Measurements from ENCODE around the gene KRTAP6-3. TPM values are rescaled to one million over a fixed set of nuclear protein-coding genes. Genes with fewer than 3 reads are reported as not detected.

The KRTAP6-3 gene
- total and polyA plus RNA-seq, 2 experiments from 2014 or later, result not detected

- no peaks in the 10 kb centered on the region for H3F3A ChIP-seq (replicated peaks; ENCODE audit: low read depth)
- H3K4me3 ChIP-seq, result no peak overlapping the region
- H3K27ac Mint-ChIP-seq, result no peak overlapping the region
- TF ChIP-seq NANOG (IDR thresholded peaks at IDR 0.05; ENCODE audit: borderline replicate concordance) (no peak), CREB1 (CRISPR knock-in tag; IDR thresholded peaks at IDR 0.05; ENCODE audit: low read depth) (no peak), EZH2 (IDR thresholded peaks at IDR 0.05; ENCODE audit: low read depth, unreplicated experiment) (no peak), POLR2AphosphoS5 (IDR thresholded peaks at IDR 0.05; ENCODE audit: low read depth) (no peak), STAT1 (IDR thresholded peaks at IDR 0.05; ENCODE audit: unreplicated experiment) (no peak), JUNB (IDR thresholded peaks at IDR 0.05; ENCODE audit: unreplicated experiment) (no peak), ETS1 (IDR thresholded peaks at IDR 0.05) (no peak), ZNF331 (CRISPR knock-in tag; IDR thresholded peaks at IDR 0.05; ENCODE audit: low read depth) (no peak), ZNF114 (CRISPR knock-in tag; IDR thresholded peaks at IDR 0.05) (no peak), ZNF462 (CRISPR knock-in tag; IDR thresholded peaks at IDR 0.05) (no peak), EZH2phosphoT487 (IDR thresholded peaks at IDR 0.05; ENCODE audit: unreplicated experiment) (no peak), CTCF (conservative IDR thresholded peaks at IDR 0.05; ENCODE audit: low read depth in 2 of 2) (no peak), REST (IDR thresholded peaks at IDR 0.05; ENCODE audit: unreplicated experiment) (no peak)
- no peaks in the 10 kb centered on the region for H3K79me2 ChIP-seq (replicated peaks; ENCODE audit: insufficient read depth)
- no peak overlapping the region for H3K4me3 Mint-ChIP-seq
- no peaks in the 10 kb centered on the region for H3K27me3 ChIP-seq (ENCODE audit: insufficient read depth)
- no peak overlapping the region for H2AFZ ChIP-seq
- H3K4me1 Mint-ChIP-seq, result no peaks in the 10 kb centered on the region
- ATAC-seq (no peak), DNase-seq (ENCODE audit: low spot score) (no peak)
- H4K20me1 ChIP-seq (replicated peaks; ENCODE audit: insufficient read depth), result no peaks in the 10 kb centered on the region
- peaks cover 5% of the 10 kb centered on the region; the same call in 1 of the 2 replicates for H3K9me2 ChIP-seq (ENCODE audit: insufficient read depth)
- no peaks in the 10 kb centered on the region for H3K36me3 ChIP-seq (ENCODE audit: insufficient read depth)
- H3K9me3 Mint-ChIP-seq, result no peaks in the 10 kb centered on the region
- no peaks in the 10 kb centered on the region for H3K36me3 Mint-ChIP-seq (ENCODE audit: low read depth)
- H3K4me2 ChIP-seq, result no peak overlapping the region
- H3K27me3 Mint-ChIP-seq (ENCODE audit: insufficient read depth, low read depth, poor library complexity), result no peaks in the 10 kb centered on the region
- no peaks in the 10 kb centered on the region for H3K4me1 ChIP-seq (ENCODE audit: insufficient read depth)
- no peak overlapping the region for H3K27ac ChIP-seq (ENCODE audit: low read depth)
These were observed 14.5 kb upstream of the KRTAP6-3 start for GRCh38 chr21:30577766-30578165.

Measured in GM23338 (cell line).